ENCODE data around the gene ZBTB7C. TPM values are rescaled to one million over a fixed set of nuclear protein-coding genes. Genes with fewer than 3 reads are reported as not detected.
A peak's percentile ranks its signal among the peaks of the same experiment; 100 is the strongest.

The ZBTB7C gene
- total and polyA plus RNA-seq, 2 donors (not counting 1 experiment from before 2014, with no cell fraction given) = not detected

DNA sequence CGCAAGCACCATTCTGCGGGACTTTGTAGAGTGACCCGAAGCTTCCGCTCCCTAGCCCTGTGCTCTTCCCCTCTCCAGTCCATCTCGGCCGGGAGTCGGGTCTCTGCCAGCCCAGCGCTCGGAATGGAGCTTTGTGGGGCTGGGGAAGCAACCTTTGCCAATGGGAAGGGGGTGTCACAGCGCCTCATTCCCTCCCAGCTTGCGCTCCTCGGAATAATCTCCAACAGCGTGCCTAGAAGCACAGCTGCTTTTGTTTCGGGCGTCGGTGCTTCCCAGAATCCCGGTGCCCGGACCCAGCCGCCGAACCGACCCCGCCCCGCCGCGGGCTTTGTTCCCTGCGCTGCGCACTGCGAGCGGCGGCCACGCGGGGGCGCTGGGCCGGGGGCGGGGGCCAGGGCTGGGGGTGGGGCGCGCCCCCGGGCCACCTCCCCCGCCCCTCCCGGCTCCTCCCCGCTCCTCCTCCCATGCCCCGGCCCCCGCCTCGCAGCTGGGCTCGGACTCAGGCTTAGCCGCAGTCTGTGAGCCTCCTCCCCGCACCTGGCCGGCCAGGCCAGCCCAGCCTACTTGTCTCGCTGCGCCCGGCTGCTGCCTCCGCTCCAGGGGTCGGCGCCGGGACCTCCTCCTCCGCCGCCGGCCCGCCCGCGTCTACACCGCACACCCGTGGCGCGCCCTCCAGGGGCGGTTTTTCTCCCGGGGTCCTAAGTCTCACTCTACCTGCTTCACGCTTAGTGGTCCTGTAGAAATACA, 401.1 kb downstream of the ZBTB7C start:
- ATAC-seq (ENCODE audit: low read depth) (peak; percentile 87), DNase-seq (peak; percentile 53)
- Histone ChIP-seq H3K9ac (ENCODE audit: low read length) (peak overlapping the region; percentile 52), H3K4me1 (ENCODE audit: control insufficient read depth in 2 of 2, insufficient read depth in 2 of 2, low read length in 2 of 2) (peaks cover 9 to 20% of the 10 kb centered on the region in 2 donors), H3K4me2 (replicated peaks; ENCODE audit: low read depth, low read length, poor library complexity, severe bottlenecking) (peak overlapping the region; percentile 88), H3K27ac (ENCODE audit: low read length in 2 of 2) (no peak overlapping the region), H3K9me3 (ENCODE audit: control extremely low read depth in 1 of 3, control insufficient read depth in 2 of 3, insufficient read depth in 1 of 3, low read length in 2 of 3) (peaks cover 0 to 24% (median 0%) of the 10 kb centered on the region in 3 donors), H3K36me3 (replicated peaks in 1 of 2; ENCODE audit: control extremely low read depth in 1 of 2, control insufficient read depth in 1 of 2, extremely low read depth in 1 of 2, insufficient read depth in 2 of 2, low read length in 1 of 2) (no peaks in the 10 kb centered on the region), H3K27me3 (replicated peaks in 1 of 4; ENCODE audit: control extremely low read depth in 1 of 4, control insufficient read depth in 3 of 4, insufficient read depth in 4 of 4, low read length in 3 of 4) (peaks cover 0 to 31% (median 16%) of the 10 kb centered on the region in 4 experiments), H4K20me1 (ENCODE audit: control insufficient read depth, insufficient read depth, low read length, poor library complexity, severe bottlenecking) (no peaks in the 10 kb centered on the region), H3K4me3 (ENCODE audit: control extremely low read depth in 1 of 5, extremely low read depth in 1 of 5, insufficient read depth in 1 of 5, low read depth in 2 of 5, low read length in 4 of 5) (peak overlapping the region in 4 of 5 experiments; percentile 23 to 60 (median 34)), H2AFZ (ENCODE audit: insufficient read depth, low read depth, low read length, poor library complexity, severe bottlenecking) (peak overlapping the region; percentile 64), H3K79me2 (ENCODE audit: control insufficient read depth, insufficient read depth, low read length) (no peaks in the 10 kb centered on the region)
- WGBS (ENCODE audit: insufficient coverage) = 7% methylated on average over 49 of the region's 68 CpGs
- Mint-ChIP-seq H3K4me3 (peak overlapping the region; percentile 77), H3K4me1 (peaks cover 7% of the 10 kb centered on the region), H3K27ac (no peak overlapping the region), H3K9me3 (ENCODE audit: insufficient read depth) (peaks cover 2% of the 10 kb centered on the region), H3K27me3 (peaks cover 45% of the 10 kb centered on the region)
- intact Hi-C loops (cut with micrococcal nuclease) = loop anchor here (2.0 kb wide), 1 partner anchor 77 kb away; the partner anchor contains the start of gene SMAD2
- ChIA-PET CTCF (interaction anchor here (1.0 to 1.8 kb wide), 2 partner anchors 11 to 38 kb away, joined by 3 to 4 read pairs; no protein-coding TSS in a partner anchor), POLR2A (no interaction called here)
- TF ChIP-seq, protein P1, sequence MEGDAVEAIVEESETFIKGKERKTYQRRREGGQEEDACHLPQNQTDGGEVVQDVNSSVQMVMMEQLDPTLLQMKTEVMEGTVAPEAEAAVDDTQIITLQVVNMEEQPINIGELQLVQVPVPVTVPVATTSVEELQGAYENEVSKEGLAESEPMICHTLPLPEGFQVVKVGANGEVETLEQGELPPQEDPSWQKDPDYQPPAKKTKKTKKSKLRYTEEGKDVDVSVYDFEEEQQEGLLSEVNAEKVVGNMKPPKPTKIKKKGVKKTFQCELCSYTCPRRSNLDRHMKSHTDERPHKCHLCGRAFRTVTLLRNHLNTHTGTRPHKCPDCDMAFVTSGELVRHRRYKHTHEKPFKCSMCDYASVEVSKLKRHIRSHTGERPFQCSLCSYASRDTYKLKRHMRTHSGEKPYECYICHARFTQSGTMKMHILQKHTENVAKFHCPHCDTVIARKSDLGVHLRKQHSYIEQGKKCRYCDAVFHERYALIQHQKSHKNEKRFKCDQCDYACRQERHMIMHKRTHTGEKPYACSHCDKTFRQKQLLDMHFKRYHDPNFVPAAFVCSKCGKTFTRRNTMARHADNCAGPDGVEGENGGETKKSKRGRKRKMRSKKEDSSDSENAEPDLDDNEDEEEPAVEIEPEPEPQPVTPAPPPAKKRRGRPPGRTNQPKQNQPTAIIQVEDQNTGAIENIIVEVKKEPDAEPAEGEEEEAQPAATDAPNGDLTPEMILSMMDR (IDR thresholded peaks at IDR 0.05) = peak; percentile 71
- no peak for TF ChIP-seq EZH2 (IDR thresholded peaks at IDR 0.05; ENCODE audit: borderline replicate concordance, insufficient read depth, low read depth, low read length, poor library complexity, severe bottlenecking)

DNA sequence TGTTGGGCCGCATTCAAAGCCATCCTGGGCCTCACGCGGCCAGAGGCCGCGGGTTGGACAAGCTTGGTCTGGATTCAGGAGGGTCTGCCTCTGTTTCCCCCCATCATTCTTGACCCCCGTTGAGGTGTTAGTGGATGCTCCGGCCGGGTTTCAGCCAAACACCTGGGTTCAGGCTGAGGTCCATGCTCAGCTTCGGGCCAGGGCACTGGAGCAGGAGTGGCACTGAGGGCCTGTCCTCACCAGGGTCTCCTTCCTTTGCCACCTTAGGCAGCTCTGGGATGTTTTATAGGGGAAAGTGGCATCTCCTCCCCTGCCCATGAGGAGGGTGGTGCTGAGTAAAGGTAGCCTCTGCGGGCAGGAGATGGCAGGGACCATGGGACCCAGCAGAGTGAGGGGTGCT, 401.8 kb downstream of the ZBTB7C start:
- no peak overlapping the region for H3K27ac ChIP-seq (ENCODE audit: low read length in 2 of 2)
- ATAC-seq (ENCODE audit: low read depth) = no peak
- 98% methylated on average over 9 of the region's 10 CpGs for WGBS (ENCODE audit: insufficient coverage)
- peak overlapping the region; percentile 88 for H3K4me2 ChIP-seq (replicated peaks; ENCODE audit: low read depth, low read length, poor library complexity, severe bottlenecking)
- no peak overlapping the region for H3K4me3 Mint-ChIP-seq
- peaks cover 0 to 24% (median 0%) of the 10 kb centered on the region in 3 donors for H3K9me3 ChIP-seq (ENCODE audit: control extremely low read depth in 1 of 3, control insufficient read depth in 2 of 3, insufficient read depth in 1 of 3, low read length in 2 of 3)
- no peak overlapping the region for H3K27ac Mint-ChIP-seq
- no peaks in the 10 kb centered on the region for H4K20me1 ChIP-seq (ENCODE audit: control insufficient read depth, insufficient read depth, low read length, poor library complexity, severe bottlenecking)
- H3K36me3 ChIP-seq (replicated peaks in 1 of 2; ENCODE audit: control extremely low read depth in 1 of 2, control insufficient read depth in 1 of 2, extremely low read depth in 1 of 2, insufficient read depth in 2 of 2, low read length in 1 of 2) = no peaks in the 10 kb centered on the region
- ChIA-PET CTCF (interaction anchor here (1.0 to 1.8 kb wide), 2 partner anchors 10 to 37 kb away, joined by 3 to 4 read pairs; no protein-coding TSS in a partner anchor), POLR2A (no interaction called here)
- intact Hi-C loops (cut with micrococcal nuclease) = no loop called here
- H3K9ac ChIP-seq (ENCODE audit: low read length) = no peak overlapping the region
- no peaks in the 10 kb centered on the region for H3K79me2 ChIP-seq (ENCODE audit: control insufficient read depth, insufficient read depth, low read length)
- H3K4me3 ChIP-seq (ENCODE audit: control extremely low read depth in 1 of 5, extremely low read depth in 1 of 5, insufficient read depth in 1 of 5, low read depth in 2 of 5, low read length in 4 of 5) = no peak overlapping the region
- no peak for DNase-seq
- H3K9me3 Mint-ChIP-seq (ENCODE audit: insufficient read depth) = peaks cover 2% of the 10 kb centered on the region
- H3K4me1 ChIP-seq (ENCODE audit: control insufficient read depth in 2 of 2, insufficient read depth in 2 of 2, low read length in 2 of 2) = peaks cover 9 to 20% of the 10 kb centered on the region in 2 donors
- TF ChIP-seq, protein P1 (IDR thresholded peaks at IDR 0.05) = no peak
- no peak for TF ChIP-seq EZH2 (IDR thresholded peaks at IDR 0.05; ENCODE audit: borderline replicate concordance, insufficient read depth, low read depth, low read length, poor library complexity, severe bottlenecking)
- peaks cover 45% of the 10 kb centered on the region for H3K27me3 Mint-ChIP-seq
- peaks cover 7% of the 10 kb centered on the region for H3K4me1 Mint-ChIP-seq
- H2AFZ ChIP-seq (ENCODE audit: insufficient read depth, low read depth, low read length, poor library complexity, severe bottlenecking) = no peak overlapping the region
- peaks cover 0 to 31% (median 16%) of the 10 kb centered on the region in 4 experiments for H3K27me3 ChIP-seq (replicated peaks in 1 of 4; ENCODE audit: control extremely low read depth in 1 of 4, control insufficient read depth in 3 of 4, insufficient read depth in 4 of 4, low read length in 3 of 4)

Data from B cell (primary cell).